GM21526 (cell line): ENCODE data around the gene TCP10L.
"Not testable (repeated sequence)": the region's sequence is repeated elsewhere in the genome, so short reads cannot be mapped to it uniquely, and the experiment has no call there.

Source experiments
- ATAC-seq: cut with Tn5 transposase; IDR thresholded peaks from one replicate; pipeline ENCODE4 v1.9.1; 2021; ENCODE audit warnings: moderate library complexity; ENCODE audit not compliant: unreplicated experiment, low FRiP score

The TCP10L gene

GRCh38 chr21:32559006-32559610 lies 26.2 kb downstream of the TCP10L start:
- ATAC-seq, result no peak

DNA sequence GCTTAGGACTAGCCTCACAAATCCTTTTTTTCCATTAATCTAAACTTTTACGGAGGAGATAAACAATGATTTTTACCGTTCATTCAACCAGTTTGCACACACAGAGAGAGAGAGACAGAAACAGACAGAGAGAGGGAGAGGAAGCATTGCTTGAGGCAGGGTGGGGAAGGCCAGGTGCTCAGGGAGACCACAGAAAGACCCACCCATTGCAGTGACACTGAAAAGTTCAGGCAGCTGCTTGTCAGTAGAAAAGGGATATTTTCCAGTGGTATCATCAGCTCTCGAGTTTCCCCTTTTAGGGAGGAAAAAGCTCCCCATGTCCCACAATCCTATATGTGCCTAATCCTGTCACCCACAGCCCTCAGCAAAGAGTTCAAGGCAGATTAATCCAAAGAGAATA lies 27.2 kb downstream of the TCP10L start:
- no peak for ATAC-seq

GRCh38 chr21:32554832-32555638 lies 30.3 kb downstream of the TCP10L start:
- ATAC-seq, result no peak

DNA sequence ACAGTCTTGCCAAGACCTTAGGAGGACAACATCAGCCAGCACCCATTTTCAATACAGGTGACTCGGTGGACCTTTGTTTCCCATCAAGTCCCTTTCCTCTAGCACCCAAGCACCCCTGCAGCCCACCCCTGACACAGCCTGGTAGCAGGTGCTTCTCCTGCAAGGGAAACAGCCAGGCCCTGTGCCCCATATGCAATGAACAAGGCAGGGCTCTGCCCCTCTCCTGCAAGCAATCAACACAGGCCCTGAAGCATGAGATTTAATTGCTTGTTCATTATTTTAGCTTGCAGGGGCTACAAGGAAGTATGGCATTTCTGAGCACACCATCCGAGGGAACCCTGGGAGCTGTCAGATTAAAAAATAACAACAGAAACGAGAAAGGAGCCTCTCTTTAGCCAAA lies 35.4 kb downstream of the TCP10L start:
- ATAC-seq, result no peak

- ATAC-seq, result no peak
These were observed 35.9 kb downstream of the TCP10L start for GRCh38 chr21:32549440-32549839.

GRCh38 chr21:32548978-32549377 lies 36.3 kb downstream of the TCP10L start:
- no peak for ATAC-seq

DNA sequence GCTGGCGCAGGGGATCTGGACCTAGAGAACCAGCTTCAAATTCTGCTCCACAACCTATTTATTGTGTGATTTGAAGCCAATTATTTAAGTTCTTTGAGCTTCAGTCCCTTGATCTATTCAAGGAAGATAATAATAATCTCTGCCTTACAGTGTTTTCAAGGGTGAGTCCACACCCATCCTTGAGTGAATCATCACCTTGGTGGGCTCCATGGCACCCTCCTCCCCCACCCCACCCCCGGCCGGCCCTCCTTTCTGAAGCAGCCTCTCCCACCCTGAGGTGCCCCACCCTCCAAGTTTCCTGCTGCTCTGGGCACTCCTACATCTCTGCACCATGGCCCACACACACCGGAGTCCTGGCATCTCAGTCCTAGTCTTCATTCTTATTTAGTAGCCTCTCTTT lies 38.3 kb downstream of the TCP10L start:
- ATAC-seq, result no peak

- no peak for ATAC-seq
These were observed 39.3 kb downstream of the TCP10L start for GRCh38 chr21:32545948-32546441.

- no peak for ATAC-seq
These were observed 40.6 kb downstream of the TCP10L start for GRCh38 chr21:32544697-32545096.

DNA sequence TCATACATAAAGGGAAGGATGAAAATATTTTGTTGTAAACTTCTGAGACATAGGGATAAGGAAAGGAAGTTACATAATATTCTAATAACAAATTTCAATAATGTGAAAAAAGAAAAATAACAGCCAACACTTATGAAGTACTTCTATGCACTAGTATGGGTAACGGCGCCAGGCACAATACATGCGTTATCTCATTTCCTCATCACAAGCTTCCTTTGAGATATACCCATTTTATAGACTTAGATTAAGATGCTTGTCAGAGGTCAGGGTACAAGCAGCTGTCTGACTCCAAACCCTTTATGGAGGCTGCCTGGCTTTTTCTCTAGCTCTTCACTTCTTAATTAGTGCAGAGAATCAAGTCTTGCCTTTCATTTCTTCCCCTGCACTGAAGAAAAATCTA lies 41.3 kb downstream of the TCP10L start:
- ATAC-seq, result no peak

DNA sequence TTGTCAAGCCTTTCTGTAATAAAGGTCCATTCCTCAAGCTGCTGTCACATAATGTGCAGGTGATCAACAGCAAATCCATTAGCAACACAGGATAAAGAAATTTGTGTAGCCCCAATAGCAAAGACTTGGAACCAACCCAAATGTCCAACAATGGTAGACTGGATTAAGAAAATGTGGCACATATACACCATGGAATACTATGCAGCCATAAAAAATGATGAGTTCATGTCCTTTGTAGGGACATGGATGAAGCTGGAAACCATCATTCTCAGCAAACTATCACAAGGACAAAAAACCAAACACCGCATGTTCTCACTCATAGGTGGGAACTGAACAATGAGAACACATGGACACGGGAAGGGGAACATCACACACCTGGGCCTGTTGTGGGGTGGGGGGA lies 42.3 kb downstream of the TCP10L start:
- ATAC-seq, result not testable (repeated sequence)

- ATAC-seq, result no peak
These were observed 45.9 kb downstream of the TCP10L start for GRCh38 chr21:32539378-32539777.

DNA sequence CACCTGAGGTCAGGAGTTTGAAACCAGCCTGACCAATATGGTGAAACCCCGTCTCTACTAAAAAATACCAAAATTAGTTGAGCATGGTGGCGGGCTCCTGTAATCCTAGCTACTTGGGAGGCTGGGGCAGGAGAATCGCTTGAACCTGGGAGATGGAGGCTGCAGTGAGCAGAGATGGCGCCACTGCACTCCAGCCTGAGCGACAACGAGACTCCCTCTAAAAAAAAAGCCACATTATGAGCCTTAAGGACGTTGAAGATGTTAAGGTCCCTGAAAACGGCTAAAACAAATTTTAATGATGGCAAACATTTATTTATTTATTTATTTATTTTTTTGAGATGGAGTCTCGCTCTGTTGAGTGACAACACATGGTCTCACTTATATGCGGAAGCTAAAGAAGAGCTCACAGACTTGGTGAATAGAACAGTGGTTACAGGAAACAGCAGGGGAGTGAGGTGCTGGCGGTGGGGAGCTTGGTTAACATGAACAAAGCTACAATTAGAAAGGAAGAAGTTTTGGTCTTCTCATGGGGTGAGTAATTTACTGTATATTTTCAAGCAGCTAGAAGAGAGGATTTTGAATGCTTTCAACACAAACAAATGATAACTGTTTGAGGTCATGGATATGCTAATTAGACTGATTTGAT lies 47.1 kb downstream of the TCP10L start:
- ATAC-seq, result no peak

- no peak for ATAC-seq
These were observed 47.8 kb downstream of the TCP10L start for GRCh38 chr21:32537569-32537881.

DNA sequence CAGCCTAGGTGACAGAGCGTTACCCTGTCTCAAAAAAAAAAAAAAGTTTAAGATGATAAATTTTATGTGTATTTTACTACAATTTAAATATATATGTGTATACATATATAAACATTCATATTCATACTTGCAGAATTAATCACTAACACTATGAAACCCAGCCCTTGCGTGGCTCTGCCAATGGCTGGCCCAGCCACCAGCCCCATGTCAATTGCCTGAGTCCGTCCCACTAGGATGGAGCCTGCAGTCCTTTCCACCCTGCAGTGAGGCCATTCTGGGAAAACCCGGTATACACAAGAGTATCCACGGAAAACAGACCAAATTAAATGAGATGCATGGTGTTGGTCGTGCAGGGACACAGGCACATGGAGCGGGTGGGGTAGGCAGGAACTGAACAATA lies 49.7 kb downstream of the TCP10L start:
- ATAC-seq, result no peak

DNA sequence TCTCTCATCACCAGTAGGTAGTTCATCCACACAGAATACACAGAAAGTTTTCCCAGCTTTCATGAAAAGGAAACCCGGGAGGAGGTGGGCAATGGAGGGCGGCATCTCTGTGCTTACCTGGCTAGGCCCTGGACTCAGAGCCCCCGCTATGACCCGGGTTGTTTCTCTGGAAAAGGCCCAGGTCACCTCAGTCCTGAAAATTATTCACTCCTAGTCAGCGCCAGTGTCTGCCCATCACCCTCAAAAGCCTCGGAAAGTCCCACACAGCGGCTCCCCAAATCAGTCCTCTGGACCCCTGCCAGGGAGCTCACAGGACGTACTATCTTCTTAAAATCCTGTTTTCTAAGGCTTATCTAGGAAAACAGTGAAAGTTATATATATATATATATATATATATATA lies 51.2 kb downstream of the TCP10L start:
- ATAC-seq, result no peak

- ATAC-seq, result no peak
These were observed 51.7 kb downstream of the TCP10L start for GRCh38 chr21:32533611-32534010.

DNA sequence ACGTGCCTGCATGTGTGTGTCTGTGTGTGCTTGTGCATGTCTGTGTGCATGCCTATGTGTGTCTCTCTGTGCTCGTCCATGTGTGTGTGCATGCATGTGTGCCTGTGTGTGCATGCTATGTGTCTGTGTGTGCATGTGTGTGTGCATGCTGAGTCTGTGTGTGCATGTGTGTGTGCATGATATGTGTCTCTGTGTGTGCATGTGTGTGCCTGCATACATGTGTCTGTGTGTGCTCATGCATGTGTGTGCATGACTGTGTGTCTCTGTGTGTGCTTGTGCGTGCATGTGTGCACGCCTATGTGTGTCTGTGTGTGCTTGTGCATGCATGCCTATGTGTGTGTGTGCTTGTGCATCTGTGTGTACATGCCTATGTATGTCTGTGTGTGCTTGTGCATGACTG lies 52.3 kb downstream of the TCP10L start:
- no peak for ATAC-seq

- no peak for ATAC-seq
These were observed 52.7 kb downstream of the TCP10L start for GRCh38 chr21:32532636-32533035.

DNA sequence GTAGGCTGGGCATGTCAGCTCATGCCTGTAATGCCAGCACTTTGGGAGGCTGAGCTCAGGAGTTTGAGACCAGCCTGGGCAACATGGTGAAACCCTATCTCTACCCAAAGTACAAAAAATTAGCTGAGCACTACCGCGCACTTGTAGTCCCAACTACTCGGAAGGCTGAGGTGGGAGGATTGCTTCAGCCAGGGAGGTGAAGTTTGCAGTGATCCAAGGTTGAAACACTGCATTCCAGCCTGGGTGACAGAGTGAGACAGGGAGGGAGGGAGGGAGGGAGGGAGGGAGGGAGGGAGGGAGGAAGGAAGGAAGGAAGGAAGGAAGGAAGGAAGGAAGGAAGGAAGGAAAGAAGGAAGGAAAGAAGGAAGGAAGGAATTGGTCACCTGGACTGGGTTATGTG lies 53.8 kb downstream of the TCP10L start:
- not testable (repeated sequence) for ATAC-seq

DNA sequence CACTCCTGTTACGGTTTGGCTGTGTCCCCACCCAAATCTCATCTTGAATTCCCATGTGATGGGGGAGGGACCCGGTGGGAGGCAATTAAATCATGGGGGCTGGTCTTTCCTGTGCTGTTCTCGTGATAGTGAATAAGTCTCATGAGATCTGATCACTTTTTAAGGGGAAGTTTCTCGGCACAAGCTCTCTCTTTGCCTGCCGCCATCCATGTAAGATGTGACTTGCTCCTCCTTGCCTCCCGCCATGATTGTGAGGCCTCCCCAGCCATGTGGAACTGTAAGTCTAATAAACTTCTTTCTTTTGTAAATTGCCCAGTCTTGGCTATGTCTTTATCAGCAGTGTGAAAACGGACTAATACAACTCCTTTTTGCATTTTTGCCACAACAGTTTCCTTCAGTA lies 54.5 kb downstream of the TCP10L start:
- ATAC-seq, result not testable (repeated sequence)

GRCh38 chr21:32529679-32530078 lies 55.6 kb downstream of the TCP10L start:
- no peak for ATAC-seq
